ENCODE measurements around the gene SLCO4A1.

- no peak for TF ChIP-seq OSR1 (CRISPR knock-in tag; IDR thresholded peaks at IDR 0.05)
- no peak for TF ChIP-seq TOX (CRISPR knock-in tag; IDR thresholded peaks at IDR 0.05; ENCODE audit: borderline replicate concordance)
- no peak for TF ChIP-seq TSHZ2 (CRISPR knock-in tag; IDR thresholded peaks at IDR 0.05)
- no peak for TF ChIP-seq CSRNP3 (CRISPR knock-in tag; IDR thresholded peaks at IDR 0.05)
- no peak for TF ChIP-seq ESRRG (CRISPR knock-in tag; IDR thresholded peaks at IDR 0.05)
- TF ChIP-seq CSDC2 (CRISPR knock-in tag; IDR thresholded peaks at IDR 0.05): no peak
- no peak for TF ChIP-seq ZNF8 (CRISPR knock-in tag; IDR thresholded peaks at IDR 0.05)
- TF ChIP-seq GLIS3 (CRISPR knock-in tag; IDR thresholded peaks at IDR 0.05): no peak
- no peak for TF ChIP-seq POU6F1 (CRISPR knock-in tag; IDR thresholded peaks at IDR 0.05; ENCODE audit: borderline replicate concordance, low read depth)
- no peak for TF ChIP-seq ZNF565 (CRISPR knock-in tag; conservative IDR thresholded peaks at IDR 0.05; ENCODE audit: low read depth)
- no peak for TF ChIP-seq PPARA (CRISPR knock-in tag; IDR thresholded peaks at IDR 0.05; ENCODE audit: borderline replicate concordance)
Observed at GRCh38 chr20:62598761-62599194, 43.5 kb upstream of the SLCO4A1 start.
